HUDEP-2 (cell line): ENCODE data around the gene TCP11X2.
"Not testable (repeated sequence)": the region's sequence is repeated elsewhere in the genome, so short reads cannot be mapped to it uniquely, and the experiment has no call there.

ENCODE experiments used
- DNase-seq, 76 experiments: peaks; one replicate each; lab custom pipeline; 2025; ENCODE audit not compliant: unreplicated experiment in 76 of 76; lab: John Stamatoyannopoulos, UW

Gene TCP11X2

DNA sequence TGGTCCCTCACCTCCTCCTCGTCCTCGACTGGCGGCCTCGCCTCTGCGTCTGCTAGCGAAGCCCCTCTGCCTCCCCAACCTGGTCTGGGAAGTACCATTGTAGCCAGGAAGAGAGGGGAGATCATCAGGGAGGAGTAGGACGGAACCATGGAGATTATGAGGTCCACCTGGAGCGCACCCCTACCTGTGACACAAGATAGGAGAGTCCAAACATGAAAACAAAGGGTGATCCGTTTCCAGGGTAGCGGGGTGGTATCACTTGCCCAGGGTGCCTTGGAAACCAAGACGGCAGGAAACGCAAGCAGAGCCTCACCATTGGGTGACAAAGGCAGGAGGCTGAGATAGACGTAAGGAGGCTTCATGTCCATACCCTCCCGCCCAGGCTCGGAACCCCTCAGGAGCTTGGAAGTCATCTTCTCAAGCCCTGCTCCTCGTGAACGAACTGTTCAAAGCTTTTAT lies at the start of gene TCP11X2:
TSS of gene TCP11X2 (minus strand) at position 51 of the 459 bp plus-strand sequence.
- DNase-seq = not testable (repeated sequence)

DNA sequence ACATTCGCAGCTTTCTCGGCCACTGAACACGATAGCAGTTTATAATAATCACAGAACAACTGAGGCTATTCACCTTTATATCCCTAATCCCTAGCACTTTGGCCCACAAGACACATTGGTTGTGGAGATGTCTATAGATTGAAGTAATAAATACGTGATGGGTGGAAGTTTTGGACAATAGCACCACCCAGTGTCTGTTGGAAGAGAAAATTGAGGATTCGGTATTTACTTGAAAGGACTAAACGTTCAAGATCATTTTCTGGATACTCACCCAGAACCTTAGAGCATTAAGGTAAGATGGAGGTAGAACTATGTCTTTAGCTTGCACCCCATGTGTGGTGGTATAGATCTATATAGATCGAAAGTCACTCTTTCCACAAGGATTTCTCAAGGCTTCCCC lies 45.7 kb upstream of the TCP11X2 start:
- peak in 1 of 76 experiments; percentile 1 for DNase-seq

DNA sequence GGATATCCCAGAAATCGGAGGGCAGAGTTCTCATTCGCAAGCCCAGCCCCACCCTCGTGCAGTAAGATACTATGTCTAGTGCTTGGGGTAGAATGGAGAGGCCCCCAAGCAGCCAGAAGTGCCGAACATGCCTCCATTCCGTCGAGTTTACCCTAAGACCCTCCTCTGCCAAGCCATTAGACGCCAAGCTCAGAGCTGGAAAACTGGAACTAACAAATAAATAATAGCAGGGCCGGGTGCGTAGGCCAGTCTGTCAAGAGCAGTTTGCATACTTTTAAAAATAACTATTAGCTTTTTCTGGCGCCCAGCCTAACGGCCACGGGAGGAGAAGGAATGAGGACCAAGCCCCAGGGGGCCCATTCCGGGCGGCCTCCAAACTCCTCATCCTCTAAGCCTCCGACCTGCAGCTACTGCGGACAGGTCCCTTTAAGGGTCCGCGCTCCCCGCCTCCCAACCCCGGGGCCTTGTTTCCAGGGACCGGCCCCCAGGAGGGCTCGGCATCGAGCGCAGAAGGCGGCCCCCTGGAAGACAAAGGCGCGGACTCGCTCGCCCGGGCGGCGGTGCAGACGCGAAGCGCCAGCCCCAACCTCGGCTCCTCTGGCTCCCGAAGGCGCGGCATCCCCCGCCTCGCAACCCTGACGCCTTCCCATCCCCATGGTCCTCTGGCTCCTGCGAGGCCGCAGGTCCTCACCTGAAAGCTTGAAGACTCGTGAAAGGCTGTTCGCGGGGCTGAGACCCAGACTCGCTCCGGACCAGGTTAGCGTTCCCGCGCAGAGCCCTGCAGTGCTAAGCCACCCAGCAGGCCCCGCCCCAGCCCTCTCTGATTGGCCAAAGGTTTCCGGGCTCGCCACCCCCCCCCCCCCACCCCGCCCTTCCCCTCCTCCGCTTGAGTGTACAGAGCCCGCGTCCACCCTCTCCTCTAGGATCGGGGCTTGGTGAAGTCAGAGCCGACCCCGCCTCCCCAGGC lies 44.6 kb upstream of the TCP11X2 start, which contains the start of gene TMSB15A:
TSS of gene TMSB15A (minus strand) at position 765 of the 967 bp plus-strand sequence.
- DNase-seq = peak in 35 of 76 experiments; percentile 0 to 54 (median 6)

DNA sequence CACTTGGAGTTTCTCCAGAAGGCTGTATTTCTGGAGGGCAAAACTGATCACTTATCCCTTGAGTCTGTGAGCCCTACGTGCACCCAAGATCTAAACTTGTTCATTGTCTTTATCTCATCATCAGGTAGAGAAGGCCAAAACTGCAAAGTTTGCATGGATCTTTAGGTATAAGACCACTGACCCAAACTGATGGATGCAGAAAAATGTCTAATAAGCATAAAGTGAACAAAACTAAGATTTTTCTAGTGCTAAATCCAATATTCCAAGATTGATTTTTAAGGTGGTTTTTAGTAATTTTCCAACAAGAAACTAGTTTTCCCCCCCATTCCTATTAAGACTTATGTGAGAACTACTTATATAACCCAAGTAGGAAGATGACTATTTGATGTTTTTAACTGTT lies 42.9 kb upstream of the TCP11X2 start:
- no peak for DNase-seq

DNA sequence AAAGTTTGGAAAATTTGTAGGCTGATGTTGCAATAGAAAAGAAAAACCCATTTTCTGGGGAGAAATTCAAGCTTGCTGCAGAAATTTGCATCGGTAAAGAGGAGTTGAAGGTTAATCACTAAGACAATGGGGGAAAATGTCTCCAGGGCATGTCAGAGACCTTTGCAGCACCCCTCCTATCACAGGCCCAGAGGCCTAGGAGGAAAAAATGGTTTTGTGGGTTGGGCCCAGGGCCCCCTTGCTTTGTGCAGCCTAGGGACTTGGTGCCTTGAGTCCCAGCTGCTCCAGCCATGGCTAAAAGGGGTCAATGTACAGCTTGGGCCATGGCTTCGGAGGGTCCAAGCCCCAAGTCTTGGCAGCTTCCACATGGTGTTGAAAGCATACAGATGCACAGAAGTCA lies 27.1 kb upstream of the TCP11X2 start:
- DNase-seq = no peak

DNA sequence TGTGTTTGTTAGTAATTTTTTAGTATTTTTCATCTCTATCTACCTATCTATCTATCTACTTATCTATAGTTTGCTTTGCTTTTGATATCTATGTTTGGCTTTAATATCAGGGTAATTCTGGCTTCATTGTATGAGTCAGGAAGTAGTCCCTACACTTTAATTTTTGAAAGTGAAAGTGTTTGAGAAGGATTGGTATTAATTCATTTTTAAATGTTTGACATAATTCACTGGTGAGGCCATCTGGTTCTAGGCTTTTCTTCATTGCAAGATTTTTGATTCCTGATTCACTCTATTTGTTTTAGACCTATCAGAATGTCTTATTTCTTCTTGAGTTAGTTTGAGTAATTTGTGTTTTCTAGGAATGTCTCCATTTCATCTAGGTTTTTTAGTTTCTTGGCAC lies 20.2 kb upstream of the TCP11X2 start:
- DNase-seq = no peak

DNA sequence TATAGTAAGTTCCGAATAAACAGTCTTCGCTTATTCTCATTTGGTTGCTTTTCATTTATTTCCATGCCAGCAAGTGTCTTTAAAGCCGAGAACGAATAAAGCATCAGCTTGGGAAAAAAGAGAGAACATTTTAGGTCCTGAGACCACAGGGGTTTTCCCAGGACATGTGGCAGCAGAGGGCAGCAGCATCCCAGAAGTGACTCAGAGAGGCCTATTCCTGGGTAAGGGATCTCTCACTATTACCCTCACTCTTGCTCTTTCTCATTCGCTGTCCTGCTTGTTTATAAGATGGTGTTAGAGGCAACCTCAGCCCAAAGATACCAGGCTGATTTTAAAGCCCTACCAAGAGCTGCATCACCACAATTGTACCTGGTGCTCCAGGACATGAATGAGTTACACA lies 7.2 kb upstream of the TCP11X2 start:
- DNase-seq = not testable (repeated sequence)

DNA sequence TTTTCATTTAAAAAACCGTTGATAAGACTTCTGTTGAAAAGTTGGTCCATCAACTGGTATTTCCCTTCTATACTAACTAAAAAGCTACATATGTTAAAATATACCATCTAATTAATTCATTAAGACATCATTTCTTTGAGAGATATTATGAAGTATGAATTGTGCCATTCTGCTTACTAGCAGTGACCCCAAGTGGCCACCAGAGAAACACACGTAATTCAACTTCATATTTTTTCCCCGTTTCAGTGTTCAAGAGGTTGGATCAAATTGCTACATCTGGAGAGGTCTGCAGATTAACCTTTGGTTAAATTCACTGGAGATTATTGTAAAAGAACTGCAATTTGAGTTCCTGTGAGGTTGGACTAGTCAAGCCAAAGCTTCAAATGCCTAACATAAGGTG lies 1.4 kb downstream of the TCP11X2 start:
- DNase-seq = not testable (repeated sequence)

DNA sequence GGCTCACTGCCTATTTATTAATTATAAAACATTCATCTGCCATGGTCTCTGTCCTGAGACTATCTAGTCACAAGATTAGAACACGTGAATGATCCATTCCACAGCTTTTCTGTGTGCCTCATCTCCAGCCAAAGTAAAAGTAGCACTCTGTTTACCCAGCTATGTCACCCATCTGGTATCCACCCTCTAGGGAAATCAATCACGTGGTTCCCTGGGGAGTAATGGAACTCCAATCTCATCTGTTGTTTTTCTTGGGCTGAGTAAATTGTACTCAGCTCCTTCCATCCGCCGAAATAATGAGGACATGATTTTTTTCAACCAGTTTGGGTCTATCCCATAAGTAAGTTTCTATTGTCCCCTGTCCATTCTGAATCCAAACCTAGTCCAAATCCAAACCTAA lies 13.0 kb downstream of the TCP11X2 start:
- not testable (repeated sequence) for DNase-seq

DNA sequence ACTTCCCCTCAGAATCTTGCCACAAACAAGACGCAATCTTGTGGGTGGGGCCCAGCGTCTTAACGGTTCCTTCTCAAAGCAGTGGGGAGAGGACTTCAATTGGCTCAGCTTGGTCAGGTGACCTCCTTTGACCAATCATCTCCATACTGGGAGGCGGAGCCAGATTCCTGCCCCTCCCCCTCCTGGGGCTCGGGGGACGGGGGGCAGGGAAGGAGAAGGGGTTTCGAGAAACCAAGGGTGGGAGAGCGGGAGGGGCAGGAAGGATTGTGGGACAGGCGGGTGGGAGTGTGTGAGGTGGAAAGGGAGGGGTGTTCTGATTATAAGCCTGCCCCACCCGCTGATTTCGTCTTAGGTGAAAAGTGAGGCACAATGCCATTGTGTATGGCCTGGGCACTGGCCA lies 31.7 kb downstream of the TCP11X2 start, which contains the start of gene NXF2B:
TSS of gene NXF2B (minus strand) at position 101 of the 400 bp plus-strand sequence. CDS start 59,972 bp downstream, outside the sequence.
- DNase-seq = not testable (repeated sequence)

DNA sequence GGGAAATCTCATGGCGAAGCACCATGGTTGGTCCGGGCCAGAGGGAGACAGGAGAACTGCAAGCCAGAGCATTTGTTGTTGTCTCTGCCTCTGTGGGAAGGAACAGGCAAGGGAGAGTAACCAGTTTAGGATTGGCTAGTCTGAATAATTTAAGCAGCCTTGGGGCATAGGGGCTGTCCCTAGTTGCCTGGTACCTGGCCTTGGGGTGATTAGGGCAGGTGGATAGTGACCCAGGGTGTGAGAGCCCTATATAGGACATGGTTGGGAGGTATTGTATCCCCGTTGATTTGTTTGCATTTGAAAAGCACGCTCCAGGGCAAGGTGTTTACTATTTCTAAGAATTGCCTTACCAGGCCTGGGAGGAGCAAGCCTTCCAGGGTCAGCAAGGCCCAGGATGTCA lies 57.1 kb downstream of the TCP11X2 start:
- not testable (repeated sequence) for DNase-seq
